ELR (cell line): ENCODE results near the gene EYS.

Source experiments
- DNase-seq: peaks from one replicate; pipeline ENCODE4 v3.0.0-alpha.2; 2015; ENCODE audit warnings: low read depth

EYS gene

DNA sequence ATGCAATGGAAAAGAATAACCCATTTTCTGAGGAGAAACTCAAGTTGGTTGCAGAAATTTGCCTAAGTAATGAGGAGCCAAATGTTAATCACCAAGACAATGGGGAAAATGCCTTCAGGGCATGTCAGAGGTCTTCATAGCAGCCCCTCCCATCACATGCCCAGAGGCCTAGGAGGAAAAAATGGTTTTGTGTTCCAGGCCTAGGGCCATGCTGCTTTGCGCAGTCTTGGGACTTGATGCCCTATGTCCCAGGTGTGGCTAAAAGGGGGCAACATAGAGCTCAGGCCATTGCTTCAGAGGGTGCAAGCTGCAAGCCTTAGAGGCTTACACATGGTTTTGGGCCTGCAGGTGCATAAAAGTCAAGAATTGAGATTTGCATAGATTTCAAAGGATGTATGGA is 485.9 kb downstream of the EYS start:
- DNase-seq = no peak

DNA sequence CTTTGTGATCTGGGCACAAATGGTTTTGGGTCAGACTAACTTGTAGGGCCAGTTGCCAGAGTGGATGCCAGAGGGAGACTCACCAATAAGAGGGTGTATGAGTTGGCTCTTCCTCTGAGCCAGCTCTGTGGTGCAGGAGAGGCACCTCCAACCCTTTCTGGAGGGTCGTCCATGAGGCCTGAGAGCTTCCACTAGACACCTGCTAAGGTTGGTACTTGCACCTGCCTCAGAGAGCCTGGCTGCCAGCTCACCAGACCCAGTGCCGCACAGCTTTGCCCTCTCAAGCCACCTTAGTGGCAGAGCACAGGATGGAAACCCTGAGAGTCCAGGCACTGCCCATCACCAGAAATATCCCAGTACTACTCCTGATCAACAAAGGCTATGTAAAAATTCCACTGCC is 504.3 kb downstream of the EYS start:
- DNase-seq = no peak

GRCh38 chr6:65199683-65200082 is 507.3 kb downstream of the EYS start:
- DNase-seq = no peak

DNA sequence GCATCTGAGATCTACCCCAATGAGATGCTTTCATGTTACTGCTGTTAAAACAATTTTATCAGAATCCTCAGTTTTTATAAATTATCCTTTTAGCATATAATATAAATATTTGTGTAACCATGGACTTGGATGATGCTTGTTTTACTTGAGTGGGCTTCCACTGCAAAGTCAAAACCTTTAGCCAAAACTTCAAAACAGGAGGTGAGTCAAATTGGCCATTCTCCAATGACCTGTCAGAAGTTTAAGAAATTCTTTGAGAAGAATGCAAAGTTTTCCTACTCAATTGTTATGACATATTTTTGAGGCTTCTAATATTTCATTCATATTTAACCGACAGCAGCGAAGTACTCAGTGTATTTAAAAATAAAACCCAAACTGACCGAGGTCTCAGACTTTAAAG is 507.9 kb downstream of the EYS start:
- DNase-seq = no peak

DNA sequence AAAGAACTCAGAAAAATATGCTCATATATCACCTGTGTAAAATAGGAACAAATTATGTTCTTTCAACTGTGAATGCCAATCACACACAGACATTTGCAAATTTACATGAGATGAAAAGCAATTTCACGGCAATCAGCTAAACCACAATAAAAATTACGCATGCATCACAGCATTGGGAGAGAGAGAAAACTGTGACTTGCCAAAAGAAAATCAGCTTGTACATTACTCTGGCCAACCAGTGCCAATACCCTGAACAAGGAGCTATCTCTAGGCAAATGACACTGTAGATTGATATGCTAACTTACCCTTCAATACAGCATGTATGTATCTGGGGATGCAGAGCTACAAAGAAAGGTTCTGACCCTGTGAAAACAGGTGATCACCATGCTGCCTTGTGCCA is 515.6 kb downstream of the EYS start:
- no peak for DNase-seq

DNA sequence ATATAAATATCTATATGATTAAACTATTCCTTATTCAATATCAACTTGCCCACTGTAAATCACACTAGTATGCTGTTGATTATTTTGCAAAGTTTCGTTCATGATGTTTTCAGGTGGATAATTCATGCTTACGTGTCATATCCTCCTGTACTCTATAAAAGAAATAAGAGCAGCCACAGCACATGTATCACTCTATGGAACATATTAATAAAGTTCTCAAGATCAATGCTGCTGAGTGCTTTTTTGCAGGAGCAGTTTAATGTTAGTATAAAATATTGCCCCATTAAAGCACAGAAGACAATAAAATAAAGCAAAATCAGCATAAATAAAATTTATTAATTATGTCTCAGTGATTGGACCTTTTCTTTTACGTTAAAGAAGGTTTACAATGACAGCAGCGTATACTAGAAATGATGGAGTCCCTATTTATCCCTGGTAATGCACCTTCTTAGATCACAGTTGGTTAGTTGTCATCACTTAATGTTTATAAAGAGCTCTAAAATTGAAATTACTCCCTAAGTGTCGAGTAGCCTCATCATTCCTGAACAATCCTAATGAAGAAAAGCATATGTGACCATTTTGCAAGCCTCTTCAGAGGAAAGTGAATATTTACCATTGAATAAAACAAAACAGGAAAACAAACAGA is 517.7 kb downstream of the EYS start:
- no peak for DNase-seq

GRCh38 chr6:65186826-65187225 is 520.2 kb downstream of the EYS start:
- no peak for DNase-seq

- DNase-seq = no peak
Observed at GRCh38 chr6:65182681-65183080, 524.3 kb downstream of the EYS start.

DNA sequence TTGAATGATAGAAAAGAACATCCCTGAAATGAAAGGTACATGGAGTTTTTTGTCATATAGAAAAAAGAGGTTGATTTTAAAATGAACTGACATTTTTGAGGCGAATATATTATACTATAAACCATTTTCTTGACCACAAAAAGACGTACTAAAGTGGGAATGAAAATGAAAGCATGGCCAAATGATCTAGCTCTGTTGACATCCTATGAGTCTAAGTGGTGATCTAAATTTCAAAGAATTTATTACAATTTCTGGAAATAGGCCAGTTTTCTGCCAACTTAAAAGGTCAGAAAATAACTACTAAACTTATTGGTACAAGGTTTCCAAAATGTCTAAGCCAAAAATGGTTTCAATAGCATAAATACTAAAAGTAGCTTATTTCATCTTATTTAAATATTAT is 536.8 kb downstream of the EYS start:
- DNase-seq = no peak

DNA sequence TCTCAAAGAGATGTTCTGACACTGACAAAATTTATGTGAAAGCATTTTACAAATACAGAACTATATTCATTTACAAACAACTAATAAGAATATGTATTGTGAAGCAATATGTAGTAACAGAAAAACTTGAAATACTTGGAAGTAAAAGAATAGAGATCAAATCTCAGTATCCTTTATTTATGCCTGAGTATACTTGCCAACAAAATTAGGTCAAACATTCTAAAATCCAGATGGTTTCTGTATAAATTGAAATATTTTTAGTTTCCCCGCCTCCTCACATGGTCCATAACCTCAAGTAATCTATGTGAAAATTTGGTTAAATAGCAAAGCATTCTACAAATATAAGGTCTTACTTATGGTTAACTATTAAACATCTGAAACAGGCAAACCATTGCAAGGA is 545.4 kb downstream of the EYS start:
- no peak for DNase-seq

GRCh38 chr6:65157025-65157424 is 550.0 kb downstream of the EYS start:
- no peak for DNase-seq

DNA sequence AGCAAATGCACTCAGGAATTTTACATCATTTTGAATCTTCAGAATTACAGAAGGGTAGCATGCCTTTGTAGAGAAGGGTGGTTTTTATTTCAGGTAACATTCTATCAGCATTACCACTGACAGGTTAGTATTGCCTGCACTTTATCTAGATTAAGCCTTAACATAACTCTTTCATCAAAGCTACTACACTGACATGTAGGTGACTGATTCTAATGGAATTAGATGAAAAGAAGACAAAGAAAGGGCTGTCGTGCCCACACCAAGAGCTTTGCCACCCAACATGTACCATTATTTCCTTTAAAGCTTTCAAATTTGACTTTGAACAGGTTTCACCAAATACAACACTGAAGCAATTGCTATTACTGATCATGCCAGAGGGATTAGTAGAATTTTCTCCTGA is 551.9 kb downstream of the EYS start:
- DNase-seq = no peak

DNA sequence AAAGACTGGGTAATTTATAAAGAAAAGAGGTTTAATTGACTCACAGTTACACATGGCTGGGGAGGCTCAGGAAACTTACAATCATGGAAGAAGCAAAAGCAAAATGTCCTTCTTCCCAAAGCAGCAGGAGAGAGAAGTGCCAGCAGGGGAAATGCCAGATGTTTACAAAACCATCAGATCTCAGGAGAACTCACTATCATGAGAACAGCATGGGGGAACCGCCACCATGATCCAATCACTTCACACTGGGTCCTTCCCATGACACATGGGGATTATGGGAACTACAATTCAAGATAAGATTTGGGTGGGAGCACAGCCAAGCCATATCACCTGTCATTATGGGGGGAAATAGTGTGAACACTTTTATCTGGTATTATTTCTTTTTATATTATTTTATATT is 557.2 kb downstream of the EYS start:
- no peak for DNase-seq

DNA sequence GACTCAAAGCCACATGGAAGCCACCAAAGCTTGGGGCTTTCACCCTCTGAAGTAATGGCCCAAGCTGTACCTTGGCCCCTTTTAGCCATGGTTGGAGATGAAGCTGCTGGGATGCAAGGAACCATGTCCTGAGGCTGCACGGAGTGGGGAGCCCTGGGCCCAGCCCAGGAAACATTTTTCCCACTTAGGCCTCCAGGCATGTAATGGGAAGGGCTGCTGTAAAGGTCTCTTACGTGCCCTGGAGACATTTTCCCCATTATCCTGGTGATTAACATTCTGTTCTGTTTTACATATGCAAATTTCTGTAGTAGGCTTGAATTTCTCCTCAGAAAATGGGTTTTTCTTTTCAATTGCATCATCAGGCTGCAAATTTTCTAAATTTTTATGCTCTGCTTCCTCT is 558.2 kb downstream of the EYS start:
- DNase-seq = no peak

DNA sequence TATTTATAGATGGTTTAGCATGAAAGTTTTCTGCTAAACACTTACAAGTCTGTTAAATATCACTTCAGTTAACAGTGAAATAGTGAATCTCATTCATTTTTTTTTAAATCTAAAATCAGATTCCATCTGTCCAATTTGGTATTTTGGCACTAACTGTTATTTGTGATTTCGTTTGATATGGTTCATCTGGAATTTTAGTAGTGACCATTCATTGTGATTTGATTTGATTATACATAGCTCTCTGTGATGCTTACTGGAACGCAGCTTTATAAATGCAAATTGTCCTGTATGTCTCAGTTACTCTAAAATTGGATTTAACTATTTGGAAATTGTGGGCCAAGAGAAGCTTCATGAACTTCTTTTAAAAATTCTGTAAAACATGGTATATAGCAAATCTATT is 571.5 kb downstream of the EYS start:
- DNase-seq = no peak

- DNase-seq = no peak
Observed at GRCh38 chr6:65126667-65127066, 580.4 kb downstream of the EYS start.

DNA sequence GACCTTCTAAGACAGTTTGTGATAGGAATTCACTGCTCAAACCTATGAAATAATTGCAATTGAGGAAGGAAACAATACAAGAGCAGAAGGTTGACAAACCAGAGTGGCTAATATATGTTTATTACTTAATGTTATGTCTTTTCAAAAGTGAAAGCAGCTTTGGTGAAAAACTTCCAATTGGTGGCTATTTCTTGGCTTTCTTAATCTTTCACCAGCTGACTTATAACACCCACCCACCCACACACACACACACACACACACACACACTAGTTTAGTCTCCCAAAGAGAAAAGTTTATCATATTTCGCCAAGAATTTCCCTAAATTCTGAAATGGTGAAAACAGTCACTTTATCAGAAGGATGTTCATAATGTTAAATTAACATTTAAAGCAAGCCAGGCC is 583.5 kb downstream of the EYS start:
- no peak for DNase-seq

- DNase-seq = no peak
Observed at GRCh38 chr6:65117817-65118409, 589.1 kb downstream of the EYS start.

GRCh38 chr6:65116326-65116725 is 590.7 kb downstream of the EYS start:
- no peak for DNase-seq

DNA sequence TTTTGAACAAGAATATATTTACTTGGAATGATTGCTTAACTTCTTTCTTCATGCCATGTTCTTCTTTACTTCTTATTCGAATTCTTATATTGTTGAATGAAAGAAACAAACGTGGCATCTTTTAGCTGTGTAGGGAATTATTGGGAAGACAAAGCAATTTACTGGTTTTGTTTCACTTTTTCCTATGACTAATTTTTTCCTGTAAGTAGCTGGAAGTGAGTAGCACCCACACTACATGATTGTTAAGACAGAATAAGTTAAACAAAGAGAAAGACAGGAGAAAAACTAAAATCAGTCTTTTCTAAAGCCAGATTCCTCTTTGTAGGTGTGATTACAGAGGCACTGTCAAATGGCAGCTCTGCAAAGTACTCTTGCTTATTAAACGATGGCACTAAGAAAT is 593.4 kb downstream of the EYS start:
- no peak for DNase-seq

DNA sequence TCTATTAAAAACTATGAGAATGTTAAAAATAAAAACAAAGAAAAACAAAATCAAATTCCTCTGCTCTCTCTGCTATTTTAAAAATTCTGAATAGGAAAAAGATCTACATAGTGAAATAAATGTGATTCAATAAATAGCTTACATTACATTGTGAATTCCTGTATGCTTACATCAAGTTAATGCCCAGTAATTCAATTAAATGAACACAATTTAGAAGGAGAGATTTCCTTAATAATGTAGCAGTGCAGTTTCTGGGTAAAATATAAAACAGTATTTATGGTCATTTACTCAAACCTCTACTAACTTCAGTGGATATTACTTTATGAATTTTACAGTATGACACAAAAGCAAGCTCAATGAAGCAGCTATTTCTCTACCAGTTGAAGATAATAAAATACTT is 594.6 kb downstream of the EYS start:
- DNase-seq = no peak

- no peak for DNase-seq
Observed at GRCh38 chr6:65110031-65110430, 597.0 kb downstream of the EYS start.

DNA sequence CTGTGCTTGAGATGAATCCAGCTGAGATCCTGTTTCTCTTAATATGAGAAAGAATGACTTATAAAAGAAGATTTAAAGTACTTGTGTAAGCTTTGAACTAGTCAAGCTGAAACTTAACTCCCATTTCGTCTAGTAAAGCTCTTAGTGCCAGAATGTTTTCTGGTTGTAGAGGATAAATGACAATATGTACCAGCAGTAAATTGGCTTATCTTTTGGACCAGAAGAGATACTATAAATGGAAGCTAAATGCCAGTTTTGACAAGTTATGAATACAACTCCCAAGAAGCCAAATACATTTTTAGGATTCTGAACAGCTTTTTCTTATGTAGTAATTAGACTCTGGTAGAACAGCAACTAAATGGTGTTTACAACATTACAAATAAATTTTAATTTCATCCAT is 608.7 kb downstream of the EYS start:
- DNase-seq = no peak

DNA sequence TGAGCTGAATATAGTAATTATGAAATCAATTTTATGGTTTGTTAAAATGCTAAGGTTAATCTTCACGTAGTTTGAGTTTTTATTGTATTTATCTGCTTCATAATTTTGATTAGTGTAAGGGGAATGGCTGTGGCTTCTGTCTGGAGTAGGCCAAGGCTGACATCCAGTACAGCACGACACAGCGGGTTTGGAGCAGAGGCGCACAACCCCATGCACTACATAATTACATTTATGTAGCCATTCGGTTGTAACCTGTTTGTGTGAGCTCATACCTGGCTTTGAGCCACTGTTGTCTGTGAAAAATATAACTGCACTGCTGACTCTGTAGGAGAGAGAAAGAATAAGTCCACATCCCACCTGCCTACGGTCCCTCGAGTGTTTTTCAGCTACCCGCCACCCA is 615.5 kb downstream of the EYS start:
- no peak for DNase-seq

DNA sequence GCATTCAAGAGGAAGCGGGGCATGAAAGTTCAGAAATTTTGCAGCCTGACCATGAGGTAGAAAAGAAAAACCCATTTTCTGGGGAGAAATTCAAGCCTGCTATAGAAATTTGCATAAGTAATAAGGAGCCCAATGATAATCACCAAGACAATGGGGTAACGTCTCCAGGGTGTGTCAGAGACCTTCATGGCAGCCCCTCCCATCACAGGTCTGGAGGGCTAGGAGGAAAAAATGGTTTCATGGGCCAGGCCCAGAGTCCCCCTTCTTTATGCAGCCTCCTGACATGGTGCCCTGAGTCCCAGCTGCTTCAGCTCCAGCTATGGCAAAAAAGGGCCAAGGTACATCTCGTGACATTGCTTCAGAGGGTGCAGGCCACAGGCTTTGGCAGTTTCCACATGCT is 618.5 kb downstream of the EYS start:
- no peak for DNase-seq
